ENCODE results near the gene TAS2R19.

DNA sequence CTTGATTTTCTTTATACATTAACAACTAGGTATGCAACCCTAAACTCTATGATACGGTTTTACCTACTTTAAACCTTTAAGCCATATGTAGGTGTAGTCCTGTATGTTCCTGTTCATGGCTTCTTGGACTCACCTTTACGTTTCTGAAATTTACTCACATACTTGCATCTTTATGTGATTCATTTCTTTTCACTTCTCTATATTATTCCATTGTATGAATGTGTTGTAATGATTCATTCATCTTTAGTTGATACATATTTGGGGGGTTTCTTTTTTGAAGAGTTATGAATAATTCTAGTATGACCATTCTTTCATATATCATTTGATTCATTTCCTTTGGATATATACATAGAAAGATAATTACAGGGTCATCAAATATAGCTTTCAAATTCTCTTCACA, 33.3 kb downstream of the TAS2R19 start:
- TF ChIP-seq, protein P1, sequence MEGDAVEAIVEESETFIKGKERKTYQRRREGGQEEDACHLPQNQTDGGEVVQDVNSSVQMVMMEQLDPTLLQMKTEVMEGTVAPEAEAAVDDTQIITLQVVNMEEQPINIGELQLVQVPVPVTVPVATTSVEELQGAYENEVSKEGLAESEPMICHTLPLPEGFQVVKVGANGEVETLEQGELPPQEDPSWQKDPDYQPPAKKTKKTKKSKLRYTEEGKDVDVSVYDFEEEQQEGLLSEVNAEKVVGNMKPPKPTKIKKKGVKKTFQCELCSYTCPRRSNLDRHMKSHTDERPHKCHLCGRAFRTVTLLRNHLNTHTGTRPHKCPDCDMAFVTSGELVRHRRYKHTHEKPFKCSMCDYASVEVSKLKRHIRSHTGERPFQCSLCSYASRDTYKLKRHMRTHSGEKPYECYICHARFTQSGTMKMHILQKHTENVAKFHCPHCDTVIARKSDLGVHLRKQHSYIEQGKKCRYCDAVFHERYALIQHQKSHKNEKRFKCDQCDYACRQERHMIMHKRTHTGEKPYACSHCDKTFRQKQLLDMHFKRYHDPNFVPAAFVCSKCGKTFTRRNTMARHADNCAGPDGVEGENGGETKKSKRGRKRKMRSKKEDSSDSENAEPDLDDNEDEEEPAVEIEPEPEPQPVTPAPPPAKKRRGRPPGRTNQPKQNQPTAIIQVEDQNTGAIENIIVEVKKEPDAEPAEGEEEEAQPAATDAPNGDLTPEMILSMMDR (conservative IDR thresholded peaks at IDR 0.05; ENCODE audit: low read length) = no peak
- TF ChIP-seq EZH2phosphoT487 (IDR thresholded peaks at IDR 0.05; ENCODE audit: borderline replicate concordance, low read depth, low read length) = no peak
